Measurements from ENCODE around the gene C1QTNF8.
"Not testable (repeated sequence)": the region's sequence is repeated elsewhere in the genome, so short reads cannot be mapped to it uniquely, and the experiment has no call there.

C1QTNF8 gene

GRCh38 chr16:1091992-1092552 lies 4.0 kb downstream of the C1QTNF8 start:
- no peak for DNase-seq

- no peak for DNase-seq
Measured at GRCh38 chr16:1090620-1091587, 5.1 kb downstream of the C1QTNF8 start.

GRCh38 chr16:1089822-1090619 lies 6.0 kb downstream of the C1QTNF8 start:
- no peak for DNase-seq

GRCh38 chr16:1089439-1089821 lies 6.6 kb downstream of the C1QTNF8 start:
- DNase-seq: no peak

GRCh38 chr16:1088295-1089170 lies 7.5 kb downstream of the C1QTNF8 start:
- DNase-seq: no peak

GRCh38 chr16:1086443-1086842 lies 9.6 kb downstream of the C1QTNF8 start:
- not testable (repeated sequence) for DNase-seq

- no peak for DNase-seq
Measured at GRCh38 chr16:1084971-1085370, 11.1 kb downstream of the C1QTNF8 start.

- no peak for DNase-seq
Measured at GRCh38 chr16:1082952-1083675, 12.9 kb downstream of the C1QTNF8 start.

- DNase-seq: no peak
Measured at GRCh38 chr16:1082266-1082951, 13.6 kb downstream of the C1QTNF8 start.

GRCh38 chr16:1081734-1082265 lies 14.2 kb downstream of the C1QTNF8 start:
- DNase-seq: no peak

- no peak for DNase-seq
Measured at GRCh38 chr16:1080801-1081733, 15.0 kb downstream of the C1QTNF8 start.

- DNase-seq: no peak
Measured at GRCh38 chr16:1079786-1080525, 16.1 kb downstream of the C1QTNF8 start.

GRCh38 chr16:1079341-1079740 lies 16.7 kb downstream of the C1QTNF8 start:
- DNase-seq: no peak

GRCh38 chr16:1078579-1079021 lies 17.4 kb downstream of the C1QTNF8 start:
- no peak for DNase-seq

- DNase-seq: no peak
Measured at GRCh38 chr16:1077877-1078578, 18.0 kb downstream of the C1QTNF8 start.

GRCh38 chr16:1076801-1077576 lies 19.1 kb downstream of the C1QTNF8 start:
- DNase-seq: no peak

- no peak for DNase-seq
Measured at GRCh38 chr16:1075546-1075945, 20.5 kb downstream of the C1QTNF8 start.

- no peak for DNase-seq
Measured at GRCh38 chr16:1074379-1074649, 21.7 kb downstream of the C1QTNF8 start.
